Stimulated activated CD4-positive, alpha-beta T cell treated with anti-CD3 and anti-CD28 coated beads, Interleukin-12 subunit alpha, Interleukin-12 subunit beta, amount 100 ng/mL, for 24 hours (primary cell): ENCODE data around the gene VIPR2.

Experiments
- DNase-seq, 2 experiments: peaks; one replicate each; pipeline ENCODE4 v3.0.0-alpha.2; 2020; ENCODE audit warnings: low read depth in 2 of 2

The VIPR2 gene

DNA sequence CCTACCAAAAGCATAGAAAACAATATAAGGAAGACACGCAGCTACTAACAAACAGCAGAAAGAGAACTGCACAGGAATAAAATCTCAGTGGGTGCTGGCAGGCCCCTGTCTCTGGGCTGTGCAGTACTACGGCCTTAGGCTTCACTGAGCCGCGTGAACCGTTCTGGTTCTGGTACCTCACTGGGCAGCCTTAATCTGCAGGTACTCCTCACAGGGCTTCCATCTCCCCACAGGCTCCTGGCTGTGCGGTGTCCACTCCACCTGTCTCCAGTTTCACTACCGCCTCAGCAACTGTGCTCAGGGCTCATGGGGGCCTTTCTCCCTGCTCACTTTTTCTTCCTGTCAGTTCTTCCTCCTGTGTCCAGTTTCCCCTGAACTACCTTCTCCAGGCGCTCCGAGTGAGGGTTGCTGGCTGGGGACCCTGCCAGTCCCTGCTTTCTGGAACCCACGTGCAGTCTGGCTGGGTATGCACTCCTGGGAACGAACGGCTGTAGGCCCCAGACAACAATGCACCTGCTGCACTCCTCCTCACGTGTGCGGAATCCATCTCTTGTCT is 75.7 kb downstream of the VIPR2 start:
- DNase-seq = no peak

DNA sequence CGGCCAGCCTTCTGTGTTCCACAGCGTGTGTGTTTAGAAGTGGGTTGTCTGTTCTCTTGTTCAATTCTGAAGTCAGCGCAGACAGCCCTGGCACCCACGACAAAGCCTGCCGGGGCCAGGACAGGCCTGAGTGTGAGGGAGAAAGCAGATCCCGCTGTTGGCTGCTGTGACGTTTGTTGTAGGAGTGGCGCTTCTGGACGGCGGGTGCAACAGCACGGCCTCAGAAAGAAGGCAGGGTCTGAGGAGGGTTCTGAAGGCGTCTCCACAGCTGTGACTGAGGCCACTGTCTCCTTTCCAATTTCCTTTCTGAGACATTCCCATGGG is 76.2 kb downstream of the VIPR2 start:
- no peak for DNase-seq

DNA sequence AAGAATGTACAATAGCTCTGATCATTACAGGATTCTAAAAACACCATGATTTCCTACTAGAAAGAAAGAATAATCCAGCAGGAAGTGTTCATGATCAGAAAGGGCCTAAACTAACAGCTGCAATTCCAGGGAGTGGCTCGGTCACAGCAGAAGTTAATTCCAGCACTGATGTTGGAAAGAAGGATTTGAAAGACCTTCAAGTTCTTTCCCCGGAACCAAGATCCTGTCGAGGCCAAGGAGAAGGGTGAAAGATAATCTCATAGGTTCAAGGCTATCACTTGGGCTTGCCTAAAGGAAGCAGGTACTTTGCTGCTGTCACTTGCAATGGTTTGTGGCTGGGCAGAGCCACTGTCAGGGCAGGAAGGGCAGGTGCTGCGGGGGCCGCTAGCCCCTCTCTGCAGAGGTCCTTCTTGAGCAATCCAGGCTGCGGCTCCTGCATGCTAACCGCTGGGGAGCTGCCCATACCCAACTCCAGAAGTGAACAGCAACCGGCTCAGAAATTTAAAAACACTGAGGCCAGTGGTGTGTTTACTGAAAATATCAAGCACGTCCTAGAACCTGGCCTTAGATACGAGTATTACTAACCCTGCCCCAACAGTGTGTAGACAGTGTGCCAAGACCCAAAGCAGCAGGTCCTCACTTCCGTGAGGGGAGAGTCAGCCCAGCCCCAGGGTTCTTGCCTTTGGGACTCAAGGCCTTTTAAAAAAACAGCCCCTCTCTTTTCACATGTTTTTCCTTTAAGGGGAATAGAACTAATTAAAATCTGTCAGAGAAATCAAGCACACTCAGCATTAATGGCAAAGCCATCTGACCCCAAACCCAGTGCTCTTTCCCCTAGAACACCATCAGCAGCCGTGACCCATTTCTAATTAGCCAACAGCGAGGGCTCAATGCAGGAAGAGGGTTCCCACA is 76.8 kb downstream of the VIPR2 start:
- DNase-seq = no peak

DNA sequence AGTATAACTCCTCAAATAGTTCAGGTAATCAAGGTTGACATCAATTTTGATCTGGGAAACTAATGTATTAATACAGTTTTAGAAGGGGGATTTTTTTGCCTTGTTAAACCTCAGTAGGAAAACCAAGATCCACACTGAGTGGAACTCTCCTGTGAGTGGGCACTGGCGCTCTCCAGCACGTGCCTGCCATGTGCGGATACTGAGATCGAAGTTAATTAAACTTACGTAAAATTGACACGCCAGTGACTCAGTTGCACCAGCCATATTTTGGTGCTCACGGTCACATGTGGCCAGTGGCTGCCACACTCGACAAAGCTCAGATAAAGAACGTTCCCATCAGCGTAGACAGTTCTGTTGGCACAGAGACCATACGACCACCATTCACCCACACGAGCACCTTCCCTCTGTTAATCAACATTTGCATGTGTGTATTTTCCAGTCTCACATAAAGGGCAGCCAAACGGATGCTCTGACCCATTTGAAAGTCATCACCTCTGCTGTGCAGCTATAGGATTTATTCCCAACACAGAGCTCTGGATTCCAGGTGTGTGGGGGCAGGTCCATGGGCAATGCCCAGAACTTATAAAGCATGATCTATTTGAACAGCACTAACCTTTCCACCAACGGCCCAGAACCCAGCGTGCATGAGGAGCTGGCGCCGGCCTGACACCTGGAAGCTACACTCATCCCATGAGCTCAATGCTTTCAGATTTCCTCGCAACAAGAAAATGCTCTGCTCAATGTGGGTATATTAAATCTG is 77.7 kb downstream of the VIPR2 start:
- no peak for DNase-seq

DNA sequence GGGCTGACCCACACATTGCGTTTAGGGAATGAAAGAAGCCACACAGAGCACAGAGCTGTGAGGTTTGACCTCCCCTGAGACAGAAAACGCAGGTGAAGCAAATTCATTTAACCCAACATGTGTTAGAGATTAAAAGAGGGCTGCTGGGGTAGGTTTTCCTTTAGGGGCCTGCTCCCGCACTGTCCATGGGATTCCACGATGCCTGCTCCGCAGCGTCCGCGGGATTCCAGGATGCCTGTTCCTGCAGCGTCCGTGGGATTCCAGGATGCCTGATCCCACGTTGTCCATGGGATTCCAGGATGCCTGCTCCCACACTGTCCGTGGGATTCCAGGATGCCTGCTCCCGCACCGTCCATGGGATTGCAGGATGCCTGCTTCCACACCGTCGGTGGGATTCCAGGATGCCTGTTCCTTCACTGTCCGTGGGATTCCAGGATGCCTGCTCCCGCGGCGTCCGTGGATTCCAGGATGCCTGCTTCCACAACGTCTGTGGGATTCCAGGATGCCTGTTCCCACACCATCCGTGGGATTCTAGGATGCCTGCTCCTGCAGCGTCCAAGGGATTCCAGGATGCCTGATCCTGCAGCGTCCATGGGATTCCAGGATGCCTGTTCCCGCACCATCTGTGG is 78.7 kb downstream of the VIPR2 start:
- DNase-seq = no peak

DNA sequence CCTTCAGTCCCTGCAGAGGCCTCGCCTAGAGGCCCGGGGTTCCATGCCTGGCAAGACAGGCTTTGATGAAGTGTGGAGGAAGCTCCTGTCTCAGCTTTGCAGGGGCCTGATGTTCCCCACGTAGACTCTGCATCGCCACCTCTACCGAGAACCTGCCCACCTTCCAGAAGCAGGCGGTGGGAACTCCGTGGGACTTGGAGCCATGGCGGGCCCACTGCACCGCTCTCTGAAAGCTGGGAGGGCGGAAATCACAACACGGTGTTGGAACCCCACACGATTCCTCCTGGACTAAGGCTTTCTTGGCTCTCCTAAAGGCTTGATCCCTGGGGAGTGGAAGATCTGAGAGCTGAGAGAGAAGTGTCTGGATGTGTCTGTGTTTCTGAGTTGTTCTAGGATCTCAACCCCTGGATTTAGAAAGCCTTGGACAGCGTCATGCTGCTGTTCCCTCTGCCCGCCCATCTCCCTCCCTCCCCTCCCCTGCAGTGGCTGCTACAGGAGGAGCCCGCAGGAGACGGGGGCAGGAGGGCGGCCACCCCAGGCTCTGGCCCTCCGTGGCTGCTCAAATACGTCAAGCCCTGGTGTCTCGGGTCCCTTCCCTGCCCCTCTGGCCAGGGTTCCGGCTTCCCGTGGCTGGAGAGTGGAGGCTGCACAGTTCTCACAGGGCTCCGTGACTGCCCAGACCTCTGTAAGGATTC is 79.7 kb downstream of the VIPR2 start:
- DNase-seq = no peak

DNA sequence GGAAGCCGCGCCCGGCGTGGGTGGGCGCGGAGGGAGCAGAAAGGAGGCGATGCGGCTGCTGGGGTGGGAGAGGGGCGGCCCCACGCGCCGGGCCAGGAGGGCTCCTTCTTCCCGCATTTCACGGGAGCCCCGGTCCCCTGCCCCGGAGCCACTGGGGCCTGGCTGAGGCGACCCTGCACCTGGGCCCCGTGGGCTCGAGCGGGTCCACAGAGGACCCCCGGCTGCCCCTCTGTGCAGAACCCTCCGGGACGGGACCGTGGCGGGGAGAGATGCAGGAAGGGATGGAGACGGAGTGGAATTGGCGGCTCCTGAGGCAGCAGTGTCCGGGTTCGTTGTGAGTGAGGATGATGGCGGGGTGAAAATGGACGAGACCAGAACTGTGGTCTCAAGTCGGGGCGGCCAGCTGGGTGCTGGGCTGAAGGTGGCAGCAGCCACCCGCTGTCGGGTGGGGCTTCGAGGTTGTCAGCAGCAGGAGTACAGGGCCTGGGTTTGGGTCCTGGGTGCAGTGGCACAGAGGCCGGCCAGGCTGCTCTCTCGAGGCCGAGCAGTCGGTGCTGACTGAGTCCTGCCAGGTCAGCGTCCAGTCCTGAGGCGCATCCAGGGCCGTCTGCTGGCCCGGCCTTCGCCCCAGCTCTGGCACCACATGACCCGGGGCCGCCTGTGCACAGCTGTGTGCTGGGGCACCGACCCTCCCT is 80.4 kb downstream of the VIPR2 start:
- no peak for DNase-seq

DNA sequence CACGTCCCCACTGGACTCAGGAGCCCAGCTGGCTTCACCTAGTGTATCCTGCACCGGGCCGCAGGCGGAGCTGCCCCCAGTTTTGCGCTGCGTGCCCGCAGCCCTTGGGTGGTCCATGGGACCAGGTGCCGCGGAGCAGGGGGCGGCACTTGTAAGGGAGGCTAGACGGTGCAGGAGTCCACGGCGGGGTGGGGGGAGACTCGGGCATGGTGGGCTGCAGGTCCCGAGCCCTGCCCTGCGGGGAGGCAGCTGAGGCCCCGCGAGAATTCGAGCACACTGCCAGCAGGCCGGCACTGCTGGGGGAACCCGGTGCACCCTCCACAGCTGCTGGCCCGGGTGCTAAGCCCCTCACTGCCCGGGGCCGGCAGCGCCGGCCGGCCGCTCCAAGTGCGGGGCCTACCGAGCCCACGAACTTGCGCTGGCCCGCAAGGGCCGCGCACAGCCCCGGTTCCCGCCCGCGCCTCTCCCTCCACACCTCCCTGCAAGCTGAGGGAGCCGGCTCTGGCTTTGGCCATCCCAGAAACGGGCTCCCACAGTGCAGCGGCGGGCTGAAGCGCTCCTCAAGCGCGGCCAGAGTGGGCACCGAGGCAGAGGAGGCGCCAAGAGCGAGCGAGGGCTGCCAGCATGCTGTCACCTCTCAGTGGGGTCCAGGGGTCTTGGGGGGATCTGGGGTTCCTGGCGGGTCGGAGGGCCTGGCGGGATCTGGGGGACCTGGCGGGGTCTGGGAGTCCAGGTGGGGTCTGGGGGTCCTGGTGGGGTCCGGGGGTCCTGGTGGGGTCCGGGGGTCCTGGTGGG is 81.4 kb downstream of the VIPR2 start:
- DNase-seq = no peak

DNA sequence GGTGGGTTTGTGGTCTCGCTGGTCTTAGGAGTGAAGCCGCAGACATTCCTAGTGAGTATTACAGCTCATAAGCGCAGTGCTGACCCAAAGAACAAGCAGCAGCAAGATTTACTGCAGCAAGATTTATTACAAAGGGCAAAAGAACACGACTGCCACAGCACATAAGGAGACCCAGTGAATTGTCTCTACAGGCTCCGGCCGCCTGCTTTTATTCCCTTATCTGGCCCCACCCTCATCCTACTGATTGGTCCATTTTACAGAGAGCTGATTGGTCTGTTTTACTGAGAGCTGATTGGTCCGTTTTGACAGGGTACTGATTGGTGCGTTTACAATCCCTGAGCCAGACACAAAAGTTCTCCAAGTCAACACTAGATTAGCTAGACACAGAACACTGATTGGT is 82.1 kb downstream of the VIPR2 start:
- no peak for DNase-seq

DNA sequence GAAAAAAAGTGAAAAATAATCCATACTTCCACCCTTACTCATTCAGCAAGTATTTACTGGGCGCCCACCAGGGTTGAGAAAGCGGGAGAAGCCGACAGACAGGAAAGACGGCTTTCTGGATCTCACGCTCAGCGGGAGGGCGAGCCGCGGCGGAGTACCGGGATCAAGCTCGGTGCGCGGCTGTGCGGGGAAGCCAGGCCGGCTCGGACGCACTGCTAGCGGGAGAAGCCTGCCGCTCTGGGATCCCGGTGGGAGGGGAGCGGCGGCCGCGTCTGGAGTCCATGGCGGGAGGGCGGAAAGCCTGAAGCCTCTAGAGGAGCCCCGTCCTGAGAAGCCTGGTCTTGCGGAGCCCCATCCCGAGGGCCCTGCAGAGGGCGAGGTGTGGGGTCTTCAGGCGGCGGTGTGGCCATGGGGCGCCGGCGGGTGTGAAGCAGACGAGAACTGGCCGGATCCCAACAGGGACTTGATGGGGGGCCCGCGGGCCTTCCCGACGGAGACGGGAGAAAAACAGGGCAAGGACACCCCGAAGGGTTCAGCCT is 82.9 kb downstream of the VIPR2 start:
- DNase-seq = no peak

DNA sequence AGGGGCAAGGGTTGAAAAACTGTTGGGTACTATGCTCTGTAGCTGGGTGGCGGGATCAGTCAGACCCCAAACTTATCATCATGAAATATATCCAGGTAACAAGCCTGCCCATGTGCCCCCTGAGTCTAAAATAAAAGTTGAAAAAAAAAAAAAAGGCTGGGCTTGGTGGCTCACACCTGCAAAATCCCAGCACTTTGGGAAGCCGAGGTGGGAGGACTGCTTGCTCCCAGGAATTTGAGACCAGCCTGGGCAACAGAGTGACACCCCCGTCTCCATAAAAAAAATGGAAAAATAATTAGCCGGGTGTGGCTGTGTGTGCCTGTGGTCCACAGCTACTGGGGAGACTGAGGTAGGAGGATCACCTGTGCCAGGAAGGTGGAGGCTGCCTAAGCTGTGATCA is 83.5 kb downstream of the VIPR2 start:
- no peak for DNase-seq

DNA sequence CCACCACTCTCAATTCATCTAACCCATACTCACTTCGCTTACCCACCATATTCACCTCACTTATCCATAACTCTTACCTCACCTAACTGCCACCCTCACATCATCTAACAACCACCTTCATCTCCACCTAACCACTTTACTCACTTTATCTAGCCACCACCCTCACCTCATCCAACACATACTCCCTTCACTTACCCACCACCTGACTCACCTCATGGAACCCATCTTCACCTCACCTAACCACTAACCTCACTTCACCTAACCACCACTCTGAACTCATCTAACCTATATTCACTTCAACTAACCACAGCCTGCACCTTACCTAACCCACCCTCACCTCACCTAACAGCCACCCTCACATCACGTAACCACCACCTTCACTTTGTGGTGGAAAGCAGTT is 84.2 kb downstream of the VIPR2 start:
- no peak for DNase-seq

DNA sequence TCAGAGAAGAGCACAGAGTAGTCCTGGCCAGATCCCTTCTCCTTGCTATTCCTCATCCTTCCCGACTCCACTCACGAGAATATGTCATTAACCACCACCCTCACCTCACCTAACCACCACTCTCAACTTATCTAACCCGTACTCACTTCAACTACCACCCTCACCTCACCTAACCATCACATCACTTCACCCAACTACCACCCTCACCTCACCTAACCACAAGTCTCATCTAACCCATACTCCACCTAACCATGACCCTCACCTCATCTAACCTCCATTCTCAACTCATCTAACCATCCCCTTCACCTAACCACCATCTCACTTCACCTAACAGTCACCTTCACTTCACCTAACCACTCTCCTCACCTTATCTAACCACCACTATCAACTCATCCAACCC is 85.0 kb downstream of the VIPR2 start:
- no peak for DNase-seq

DNA sequence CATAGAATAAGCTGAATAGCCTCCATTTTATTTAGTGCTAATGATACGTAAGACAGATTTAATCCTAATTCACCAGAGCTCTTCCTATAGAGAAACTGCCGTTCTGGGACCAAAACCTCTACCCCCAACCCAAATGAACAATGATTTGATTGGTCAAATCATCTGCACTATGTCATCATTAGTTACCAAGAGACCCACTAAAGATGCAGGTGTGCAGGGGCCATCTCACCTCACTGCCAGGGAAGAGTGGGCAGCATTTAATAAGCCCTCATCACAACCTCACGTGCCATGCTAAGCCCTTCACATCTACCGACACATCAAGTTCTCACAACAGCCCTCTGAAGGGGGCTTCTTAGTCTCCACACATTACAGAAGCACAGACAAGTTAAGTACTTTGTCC is 87.0 kb downstream of the VIPR2 start:
- DNase-seq = no peak

DNA sequence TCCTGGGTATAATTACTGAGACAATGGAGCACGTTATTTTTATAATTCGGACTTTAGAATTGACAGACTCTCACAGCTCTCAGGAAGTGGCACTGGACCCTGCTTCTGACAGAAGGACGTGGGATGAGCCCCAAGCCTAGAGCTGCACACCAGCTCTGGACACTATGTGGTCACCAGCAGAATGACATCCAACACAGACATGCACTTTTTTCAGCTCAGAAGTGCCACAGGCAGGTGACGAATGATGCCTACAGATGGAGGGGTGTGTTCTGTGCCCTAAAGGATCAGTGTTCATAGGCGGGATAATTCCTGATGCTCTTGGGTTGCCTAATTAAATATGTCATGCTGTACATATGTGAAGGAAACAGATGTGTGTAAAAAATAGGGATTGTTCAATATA is 87.9 kb downstream of the VIPR2 start:
- no peak for DNase-seq

DNA sequence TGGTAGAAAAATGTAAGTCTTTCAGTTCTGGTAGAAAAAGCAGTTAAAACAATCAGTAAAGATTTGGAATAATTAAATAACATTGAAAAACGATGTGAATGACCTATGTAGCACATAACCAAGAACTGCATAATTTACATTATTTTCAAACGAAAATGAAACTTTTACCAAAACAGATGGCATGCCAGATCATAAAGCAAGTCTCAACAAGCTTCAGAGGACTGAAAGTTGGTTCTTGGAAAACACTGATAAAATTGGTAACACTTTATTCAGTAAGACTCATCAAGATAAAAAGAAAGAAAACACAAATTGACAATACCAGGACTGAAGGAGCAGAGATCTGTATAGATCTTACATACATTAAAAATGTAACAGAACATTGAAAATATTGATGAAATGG is 92.8 kb downstream of the VIPR2 start:
- no peak for DNase-seq

DNA sequence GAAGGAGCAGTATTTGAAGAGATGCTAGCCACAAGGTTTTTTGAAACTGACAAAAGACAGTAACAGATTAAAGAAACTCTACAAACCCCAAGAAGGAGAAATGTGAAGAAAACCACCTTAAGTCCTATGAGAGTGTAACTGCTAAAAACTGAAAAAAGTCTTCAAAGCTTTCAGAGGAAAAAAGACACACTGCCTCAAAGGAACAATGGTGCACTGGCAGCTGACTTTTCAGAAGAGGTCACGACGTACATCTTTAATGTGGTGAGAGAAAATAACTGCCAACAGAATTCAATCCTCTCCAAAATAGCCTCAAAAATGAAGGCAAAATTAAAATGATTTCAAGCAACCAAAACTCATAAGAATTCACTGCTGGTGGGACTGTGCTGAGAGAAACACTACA is 94.0 kb downstream of the VIPR2 start:
- DNase-seq = no peak

DNA sequence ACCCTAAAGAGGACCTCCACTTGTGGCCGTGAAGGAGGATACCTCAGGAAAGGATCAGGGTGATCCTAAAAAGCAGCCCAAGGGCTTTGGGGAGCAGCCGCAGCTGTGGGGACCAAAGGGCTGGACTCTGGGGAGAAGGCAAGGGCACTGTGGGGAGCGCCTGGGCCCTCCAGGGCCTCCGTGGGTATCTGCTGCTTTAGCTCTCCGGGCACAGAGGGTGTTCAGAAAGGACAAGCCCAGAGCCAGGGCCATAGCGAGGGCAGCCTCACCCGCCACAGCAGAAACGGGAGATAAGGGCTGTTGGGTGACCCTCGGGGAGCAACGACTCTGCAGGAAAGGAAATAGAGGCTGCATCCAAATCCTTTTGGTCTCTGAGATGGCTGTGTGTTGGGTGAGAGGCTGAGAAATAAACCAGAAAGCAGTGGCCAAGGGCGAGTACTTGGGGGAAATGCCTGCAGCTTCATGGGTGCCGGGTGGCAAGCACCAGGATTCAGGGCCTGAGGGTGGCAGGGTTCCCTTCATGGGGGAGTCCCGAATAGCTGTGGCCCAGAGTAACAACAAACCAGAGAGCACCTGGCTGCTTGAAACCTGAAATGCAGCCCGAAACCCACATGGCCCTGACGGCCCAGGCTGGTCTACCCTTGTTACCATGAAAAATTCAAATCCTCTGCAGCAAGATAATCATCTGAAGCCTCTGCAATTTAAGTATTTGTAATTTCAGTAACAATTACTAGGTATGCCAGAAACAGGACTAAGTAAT is 95.2 kb downstream of the VIPR2 start:
- no peak for DNase-seq

DNA sequence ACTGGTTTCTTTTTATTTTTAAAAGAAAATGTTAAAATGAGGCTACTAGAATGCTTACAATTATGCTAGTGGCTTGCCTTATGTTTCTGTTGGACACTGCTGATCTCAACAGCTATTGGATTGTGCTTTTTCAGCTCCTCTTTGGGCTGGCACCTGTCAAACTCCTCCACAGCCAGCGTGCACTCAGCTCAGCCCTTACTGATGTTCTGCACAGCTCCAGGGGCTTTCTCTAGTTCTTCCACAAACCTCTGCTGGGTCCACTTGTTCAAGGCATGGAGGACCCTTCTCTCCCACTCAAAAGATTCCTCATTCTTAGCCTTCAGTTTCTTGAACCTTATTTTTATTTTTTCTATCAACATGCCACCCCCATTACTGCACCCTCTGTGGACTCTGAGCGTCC is 96.0 kb downstream of the VIPR2 start:
- DNase-seq = no peak

DNA sequence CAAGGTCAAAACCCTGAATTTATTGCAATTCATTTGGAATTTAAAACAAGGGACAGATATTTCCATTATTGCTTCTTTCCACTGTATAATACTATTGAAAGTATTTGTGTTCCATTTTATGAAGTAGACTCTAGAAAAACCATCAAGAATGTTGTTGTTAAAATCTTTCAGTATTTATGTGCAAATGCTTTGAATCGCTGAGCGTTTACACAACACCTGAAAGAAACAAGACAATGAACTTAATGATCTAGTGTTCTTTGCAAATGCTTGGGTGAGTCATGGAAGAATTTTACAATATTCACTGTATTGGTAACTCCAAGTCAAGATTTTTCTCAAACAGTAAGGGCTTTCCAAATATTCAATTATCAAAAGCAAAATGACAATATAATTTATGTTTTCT is 97.1 kb downstream of the VIPR2 start:
- no peak for DNase-seq
